Measurements from ENCODE around the gene KRT79.

The KRT79 gene

GRCh38 chr12:52818388-52818787 lies 15.7 kb downstream of the KRT79 start:
- DNase-seq (ENCODE audit: low read depth): no peak

GRCh38 chr12:52817699-52818238 lies 16.3 kb downstream of the KRT79 start:
- no peak for DNase-seq (ENCODE audit: low read depth)

- no peak for DNase-seq (ENCODE audit: low read depth)
Observed at GRCh38 chr12:52817003-52817698, 17.0 kb downstream of the KRT79 start.

GRCh38 chr12:52815676-52816588 lies 18.2 kb downstream of the KRT79 start:
- DNase-seq (ENCODE audit: low read depth): no peak

- no peak for DNase-seq (ENCODE audit: low read depth)
Observed at GRCh38 chr12:52815161-52815560, 18.9 kb downstream of the KRT79 start.

- DNase-seq (ENCODE audit: low read depth): no peak
Observed at GRCh38 chr12:52814710-52815155, 19.4 kb downstream of the KRT79 start.

- no peak for DNase-seq (ENCODE audit: low read depth)
Observed at GRCh38 chr12:52813885-52814709, 20.0 kb downstream of the KRT79 start, which contains the start of gene KRT4. KRT4 (minus strand) TSS chr12:52814116; CDS start chr12:52814058, 58 bp downstream.

- DNase-seq (ENCODE audit: low read depth): no peak
Observed at GRCh38 chr12:52813203-52813819, 20.8 kb downstream of the KRT79 start.

GRCh38 chr12:52812749-52813148 lies 21.4 kb downstream of the KRT79 start:
- DNase-seq (ENCODE audit: low read depth): no peak

- no peak for DNase-seq (ENCODE audit: low read depth)
Observed at GRCh38 chr12:52812073-52812400, 22.1 kb downstream of the KRT79 start.

- no peak for DNase-seq (ENCODE audit: low read depth)
Observed at GRCh38 chr12:52811191-52812072, 22.7 kb downstream of the KRT79 start.

- DNase-seq (ENCODE audit: low read depth): no peak
Observed at GRCh38 chr12:52810554-52810953, 23.6 kb downstream of the KRT79 start.

GRCh38 chr12:52809166-52809565 lies 24.9 kb downstream of the KRT79 start:
- DNase-seq (ENCODE audit: low read depth): no peak

GRCh38 chr12:52808573-52809160 lies 25.4 kb downstream of the KRT79 start:
- no peak for DNase-seq (ENCODE audit: low read depth)

- no peak for DNase-seq (ENCODE audit: low read depth)
Observed at GRCh38 chr12:52807544-52808470, 26.3 kb downstream of the KRT79 start.

GRCh38 chr12:52806821-52807543 lies 27.1 kb downstream of the KRT79 start:
- DNase-seq (ENCODE audit: low read depth): no peak

GRCh38 chr12:52806169-52806811 lies 27.8 kb downstream of the KRT79 start:
- no peak for DNase-seq (ENCODE audit: low read depth)

- DNase-seq (ENCODE audit: low read depth): no peak
Observed at GRCh38 chr12:52805739-52806138, 28.4 kb downstream of the KRT79 start.

Data from fibroblast of gingiva (primary cell).